SK-N-SH (cell line): ENCODE results near the gene DENND1A. TPM values are rescaled to one million over a fixed set of nuclear protein-coding genes. Genes with fewer than 3 reads are reported as not detected.

ENCODE experiments used
- CTCF ChIA-PET: fragments of 300-600, 350-600 bp; formaldehyde crosslinking; extraction: SDS; loops from one replicate; lab custom pipeline; 2021; lab: Yijun Ruan, JAX
- POLR2A ChIA-PET: fragments of 350-600 bp; sonication (Branson Sonifier 250); formaldehyde crosslinking; extraction: SDS; loops from one replicate; lab custom pipeline; 2020; ENCODE audit warnings: antibody characterized with exemption, inconsistent platforms; lab: Yijun Ruan, JAX
- DNase-seq: peaks from one replicate; pipeline ENCODE4 v3.0.0; 2012
- H2AFZ ChIP-seq: fragments of 200-600 bp; sonication (generic); 2 replicates; pipeline ENCODE4 v1.8.1; 2016; ENCODE audit warnings: antibody characterized with exemption, mild to moderate bottlenecking, low read depth
- H3F3A ChIP-seq: fragments of 200-600 bp; sonication (generic); replicated peaks from 2 replicates; pipeline ENCODE3; 2016; ENCODE audit warnings: antibody characterized with exemption, mild to moderate bottlenecking; ENCODE audit not compliant: insufficient read depth
- H3K27ac ChIP-seq, 2 experiments: fragments of 200-500 bp in 1 of 2; fragments of 200-600 bp in 1 of 2; sonication (Bioruptor generic) in 1 of 2; sonication (generic), shearing (Covaris generic) in 1 of 2; 2 replicates each; pipeline versions ENCODE4 v1.5.1 to v1.6.1; 2014 to 2016; ENCODE audit warnings: low read depth in 2 of 2, inconsistent platforms in 1 of 2, low read length in 1 of 2, mild to moderate bottlenecking in 1 of 2, mixed read lengths in 1 of 2
- H3K27me3 ChIP-seq: fragments of 200-600 bp; sonication (generic), shearing (Covaris generic); 2 replicates; pipeline ENCODE4 v1.6.1; 2016; ENCODE audit warnings: mixed run types; ENCODE audit not compliant: insufficient read depth
- H3K36me3 ChIP-seq, 2 experiments: fragments of 200-500 bp in 1 of 2; fragments of 200-600 bp in 1 of 2; sonication (Bioruptor generic) in 1 of 2; sonication (generic) in 1 of 2; replicated peaks in 1 of 2; 2 replicates each; pipeline versions ENCODE3 to v1.5.1; 2014 to 2016; ENCODE audit warnings: low read length in 1 of 2, mild to moderate bottlenecking in 1 of 2; ENCODE audit not compliant: insufficient read depth in 2 of 2, control insufficient read depth in 1 of 2
- H3K4me1 ChIP-seq, 2 experiments: fragments of 200-500 bp in 1 of 2; fragments of 200-600 bp in 1 of 2; sonication (Bioruptor generic) in 1 of 2; sonication (generic), shearing (Covaris generic) in 1 of 2; 2 replicates each; pipeline versions ENCODE4 v1.5.1 to v1.6.1; 2014 to 2016; ENCODE audit warnings: low read depth in 1 of 2, low read length in 1 of 2, mixed run types in 1 of 2; ENCODE audit not compliant: insufficient read depth in 2 of 2, control insufficient read depth in 1 of 2
- H3K4me2 ChIP-seq: fragments of 200-600 bp; sonication (generic), shearing (Covaris generic); 2 replicates; pipeline ENCODE4 v1.6.1; 2017; ENCODE audit warnings: mixed run types
- H3K4me3 ChIP-seq, 2 experiments: fragments of 200-500 bp in 1 of 2; fragments of 200-600 bp in 1 of 2; sonication (Bioruptor generic) in 1 of 2; sonication (generic), shearing (Covaris generic) in 1 of 2; 2 replicates each; pipeline versions ENCODE4 v1.5.1 to v1.8.1; 2014 to 2016; ENCODE audit warnings: low read depth in 2 of 2, inconsistent platforms in 1 of 2, low read length in 1 of 2, mild to moderate bottlenecking in 1 of 2, mixed read lengths in 1 of 2, moderate library complexity in 1 of 2
- H3K79me2 ChIP-seq: fragments of 200-600 bp; sonication (generic); 2 replicates; pipeline ENCODE4 v1.8.1; 2017; ENCODE audit warnings: mild to moderate bottlenecking; ENCODE audit not compliant: insufficient read depth
- H3K9ac ChIP-seq: fragments of 200-600 bp; sonication (generic); 2 replicates; pipeline ENCODE4 v1.6.1; 2017; ENCODE audit warnings: mixed run types
- H3K9me2 ChIP-seq: fragments of 200-600 bp; sonication (generic); 2 replicates; pipeline ENCODE4 v1.6.1; 2017; ENCODE audit warnings: mixed run types
- H3K9me3 ChIP-seq: fragments of 200-600 bp; sonication (generic); 2 replicates; pipeline ENCODE4 v1.6.1; 2017; ENCODE audit warnings: mixed run types, mild to moderate bottlenecking, moderate library complexity
- H4K20me1 ChIP-seq: fragments of 200-600 bp; sonication (generic); 2 replicates; pipeline ENCODE4 v1.6.1; 2017; ENCODE audit warnings: mild to moderate bottlenecking, mixed run types; ENCODE audit not compliant: insufficient read depth
- CHD2 ChIP-seq: fragments of 150-350 bp; IDR thresholded peaks from 2 replicates; pipeline ENCODE4 v1.6.1; 2018; ENCODE audit warnings: low read length; ENCODE audit not compliant: partially characterized antibody
- EZH2phosphoT487 ChIP-seq: fragments of 200-600 bp; sonication (generic); IDR thresholded peaks from 2 replicates; pipeline ENCODE4 v1.6.1; 2017; ENCODE audit warnings: low read depth, mixed run types, mild to moderate bottlenecking, antibody characterized with exemption, moderate library complexity, borderline replicate concordance
- FOXM1 ChIP-seq: IDR thresholded peaks from 2 replicates; pipeline ENCODE4 v1.4.0; 2012; ENCODE audit warnings: low read depth, mild to moderate bottlenecking
- GATA2 ChIP-seq: sonication (generic); formaldehyde crosslinking; IDR thresholded peaks from 2 replicates; pipeline ENCODE4 v1.5.0; 2020; ENCODE audit warnings: mild to moderate bottlenecking, missing genetic modification reagents
- MXI1 ChIP-seq: IDR thresholded peaks from 2 replicates; pipeline ENCODE4 v1.6.1; 2012; ENCODE audit warnings: mild to moderate bottlenecking, low read depth, low read length, improper control_type of control experiment
- NFIC ChIP-seq: IDR thresholded peaks from 2 replicates; pipeline ENCODE4 v1.4.0; 2012; ENCODE audit warnings: borderline replicate concordance
- POLR2AphosphoS5 ChIP-seq: IDR thresholded peaks from 2 replicates; pipeline ENCODE4 v1.6.1; 2012; ENCODE audit warnings: low read depth, low read length
- RAD21 ChIP-seq: IDR thresholded peaks from 2 replicates; pipeline ENCODE4 v1.6.1; 2012; ENCODE audit warnings: mild to moderate bottlenecking, low read length
- RCOR1 ChIP-seq: fragments of 150-350 bp; IDR thresholded peaks from 2 replicates; pipeline ENCODE4 v1.6.1; 2017; ENCODE audit warnings: antibody characterized with exemption, low read length
- RFX5 ChIP-seq: IDR thresholded peaks from 2 replicates; pipeline ENCODE4 v1.6.1; 2012; ENCODE audit warnings: mild to moderate bottlenecking, improper control_type of control experiment, low read length
- RXRA ChIP-seq: IDR thresholded peaks from 2 replicates; pipeline ENCODE4 v1.4.0; 2012; ENCODE audit warnings: low read depth, mild to moderate bottlenecking, borderline replicate concordance
- SIN3A ChIP-seq: IDR thresholded peaks from 2 replicates; pipeline ENCODE4 v1.6.1; 2012; ENCODE audit warnings: low read depth, mild to moderate bottlenecking, low read length, moderate library complexity, borderline replicate concordance
- TCF12 ChIP-seq: IDR thresholded peaks from 2 replicates; pipeline ENCODE4 v1.4.0; 2012
- TEAD4 ChIP-seq: IDR thresholded peaks from 2 replicates; pipeline ENCODE4 v1.4.0; 2012; ENCODE audit warnings: mild to moderate bottlenecking, borderline replicate concordance; ENCODE audit not compliant: insufficient read depth
- YY1 ChIP-seq: IDR thresholded peaks from 2 replicates; pipeline ENCODE4 v1.4.0; 2012; ENCODE audit warnings: low read depth, mild to moderate bottlenecking
- WGBS: methylation state at CpG from one replicate; pipeline ENCODE4 v1.1.6; 2017; ENCODE audit warnings: low lambda C conversion rate; 5-methylcytosine and 5-hydroxymethylcytosine counted together
- polyA plus RNA-seq, 3 experiments: library from polyadenylated mRNA; depleted of rRNA; stranded (reverse); fragments of >200 nt; gene quantifications; 2 replicates each; pipeline ENCODE4 v1.2.3, GENCODE V29; 2012
- TF ChIP-seq, protein P1 (sequence below): IDR thresholded peaks from 2 replicates; pipeline ENCODE4 v1.4.0; 2012; ENCODE audit warnings: low read depth
- TF ChIP-seq, protein P2 (sequence below): IDR thresholded peaks from 2 replicates; pipeline ENCODE4 v1.6.1; 2012; ENCODE audit warnings: mild to moderate bottlenecking, low read depth, low read length, moderate library complexity

DENND1A gene
- polyA plus RNA-seq, 1 of the 3 experiments (the other 2 are of a cell fraction), result 25.4 TPM

DNA sequence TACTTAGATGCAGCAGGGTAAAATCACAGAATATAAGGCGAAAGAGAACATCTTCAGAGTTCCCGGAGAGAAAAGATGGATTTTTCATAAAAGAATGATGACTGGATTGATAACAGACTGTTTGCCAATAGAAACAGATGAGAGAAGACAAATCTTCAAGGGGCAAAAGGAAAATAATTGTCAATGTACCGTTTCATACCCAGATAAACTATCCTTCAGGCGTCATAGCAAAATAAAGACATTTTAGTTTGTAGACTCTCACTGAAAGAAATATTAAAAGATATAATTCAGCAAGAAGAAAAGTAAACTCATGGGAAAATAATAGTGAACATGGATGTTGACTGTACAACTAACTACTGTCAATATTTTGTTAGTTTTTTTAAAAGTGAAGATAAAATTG, 399.7 kb downstream of the DENND1A start (continued):
- no peak for TF ChIP-seq CHD2

- 88% methylated on average over 2 of the region's 2 CpGs for WGBS
- Histone ChIP-seq H3K27ac (no peak overlapping the region), H3K4me3 (no peak overlapping the region), H3K9ac (no peak overlapping the region), H3K36me3 (no peaks in the 10 kb centered on the region), H3F3A (no peaks in the 10 kb centered on the region), H3K4me2 (no peak overlapping the region), H3K79me2 (no peaks in the 10 kb centered on the region), H4K20me1 (no peaks in the 10 kb centered on the region), H3K9me2 (no peaks in the 10 kb centered on the region), H3K27me3 (no peaks in the 10 kb centered on the region), H3K4me1 (no peaks in the 10 kb centered on the region), H3K9me3 (0 out of 2 replicates have a peak, but pooled peaks cover 3% of the 10 kb centered on the region), H2AFZ (no peak overlapping the region)
- no peak for DNase-seq
- TF ChIP-seq EZH2phosphoT487 (no peak), TEAD4 (no peak), POLR2AphosphoS5 (no peak), YY1 (no peak), SIN3A (no peak), RFX5 (no peak), NFIC (no peak), TCF12 (no peak), CHD2 (no peak), RAD21 (no peak), FOXM1 (no peak), MXI1 (no peak), GATA2 (CRISPR knock-in tag) (no peak), RXRA (no peak), RCOR1 (no peak)
- TF ChIP-seq, protein P1, sequence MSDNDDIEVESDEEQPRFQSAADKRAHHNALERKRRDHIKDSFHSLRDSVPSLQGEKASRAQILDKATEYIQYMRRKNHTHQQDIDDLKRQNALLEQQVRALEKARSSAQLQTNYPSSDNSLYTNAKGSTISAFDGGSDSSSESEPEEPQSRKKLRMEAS, result no peak
- TF ChIP-seq, protein P2, sequence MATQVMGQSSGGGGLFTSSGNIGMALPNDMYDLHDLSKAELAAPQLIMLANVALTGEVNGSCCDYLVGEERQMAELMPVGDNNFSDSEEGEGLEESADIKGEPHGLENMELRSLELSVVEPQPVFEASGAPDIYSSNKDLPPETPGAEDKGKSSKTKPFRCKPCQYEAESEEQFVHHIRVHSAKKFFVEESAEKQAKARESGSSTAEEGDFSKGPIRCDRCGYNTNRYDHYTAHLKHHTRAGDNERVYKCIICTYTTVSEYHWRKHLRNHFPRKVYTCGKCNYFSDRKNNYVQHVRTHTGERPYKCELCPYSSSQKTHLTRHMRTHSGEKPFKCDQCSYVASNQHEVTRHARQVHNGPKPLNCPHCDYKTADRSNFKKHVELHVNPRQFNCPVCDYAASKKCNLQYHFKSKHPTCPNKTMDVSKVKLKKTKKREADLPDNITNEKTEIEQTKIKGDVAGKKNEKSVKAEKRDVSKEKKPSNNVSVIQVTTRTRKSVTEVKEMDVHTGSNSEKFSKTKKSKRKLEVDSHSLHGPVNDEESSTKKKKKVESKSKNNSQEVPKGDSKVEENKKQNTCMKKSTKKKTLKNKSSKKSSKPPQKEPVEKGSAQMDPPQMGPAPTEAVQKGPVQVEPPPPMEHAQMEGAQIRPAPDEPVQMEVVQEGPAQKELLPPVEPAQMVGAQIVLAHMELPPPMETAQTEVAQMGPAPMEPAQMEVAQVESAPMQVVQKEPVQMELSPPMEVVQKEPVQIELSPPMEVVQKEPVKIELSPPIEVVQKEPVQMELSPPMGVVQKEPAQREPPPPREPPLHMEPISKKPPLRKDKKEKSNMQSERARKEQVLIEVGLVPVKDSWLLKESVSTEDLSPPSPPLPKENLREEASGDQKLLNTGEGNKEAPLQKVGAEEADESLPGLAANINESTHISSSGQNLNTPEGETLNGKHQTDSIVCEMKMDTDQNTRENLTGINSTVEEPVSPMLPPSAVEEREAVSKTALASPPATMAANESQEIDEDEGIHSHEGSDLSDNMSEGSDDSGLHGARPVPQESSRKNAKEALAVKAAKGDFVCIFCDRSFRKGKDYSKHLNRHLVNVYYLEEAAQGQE, result no peak
- POLR2A ChIA-PET, result no interaction called here
- CTCF ChIA-PET, result interaction anchor here (0.9 to 1.5 kb wide), 2 partner anchors 129 to 599 kb away, joined by 3 to 4 read pairs; no protein-coding TSS in a partner anchor
These were observed 401.4 kb downstream of the DENND1A start for GRCh38 chr9:123528501-123528900.
